ENCODE data around the gene RPN2. TPM values are rescaled to one million over a fixed set of nuclear protein-coding genes. Genes with fewer than 3 reads are reported as not detected.

RPN2 gene
- total RNA-seq, 1 experiment from 2014 or later, result 231 TPM

DNA sequence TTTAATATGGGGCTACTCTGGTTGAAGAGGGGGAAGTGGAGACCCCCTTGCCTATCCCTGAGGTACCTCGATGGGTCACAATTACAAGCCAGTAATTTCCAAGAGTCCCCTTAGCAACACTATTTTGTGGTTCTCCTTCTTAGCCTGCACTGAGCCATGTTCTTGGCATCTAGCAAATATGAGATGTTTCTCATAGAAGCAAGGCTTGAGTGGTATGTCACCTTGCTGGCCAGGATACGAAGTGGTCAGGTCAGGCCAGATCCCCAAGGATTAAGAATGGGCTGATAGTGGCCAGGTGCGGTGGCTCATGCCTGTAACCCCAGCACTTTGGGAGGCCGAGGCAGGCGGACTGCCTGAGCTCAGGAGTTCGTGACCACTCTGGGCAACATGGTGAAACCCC, 84.6 kb downstream of the RPN2 start:
- no peak for DNase-seq (ENCODE audit: low read depth)

DNA sequence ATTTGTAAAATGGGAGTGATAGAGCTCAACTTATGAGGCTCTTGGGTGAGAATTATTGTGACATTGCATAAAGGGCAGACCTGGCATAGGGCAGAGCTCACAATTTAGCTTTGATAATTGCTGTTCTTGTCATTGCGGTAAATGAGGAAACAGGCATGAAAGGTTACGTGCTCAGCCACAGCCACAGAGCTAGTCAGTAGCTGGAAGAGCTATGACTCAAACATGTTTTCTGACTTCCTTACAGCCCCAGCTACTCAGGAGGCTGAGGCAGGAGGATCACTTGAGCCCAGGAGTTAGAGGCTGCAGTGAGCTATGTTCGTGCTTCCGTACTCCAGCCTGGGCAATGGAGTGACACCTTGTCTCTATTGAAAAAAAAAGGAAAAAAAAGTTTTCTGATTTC, 86.0 kb downstream of the RPN2 start:
- peak; percentile 33 for DNase-seq (ENCODE audit: low read depth)

DNA sequence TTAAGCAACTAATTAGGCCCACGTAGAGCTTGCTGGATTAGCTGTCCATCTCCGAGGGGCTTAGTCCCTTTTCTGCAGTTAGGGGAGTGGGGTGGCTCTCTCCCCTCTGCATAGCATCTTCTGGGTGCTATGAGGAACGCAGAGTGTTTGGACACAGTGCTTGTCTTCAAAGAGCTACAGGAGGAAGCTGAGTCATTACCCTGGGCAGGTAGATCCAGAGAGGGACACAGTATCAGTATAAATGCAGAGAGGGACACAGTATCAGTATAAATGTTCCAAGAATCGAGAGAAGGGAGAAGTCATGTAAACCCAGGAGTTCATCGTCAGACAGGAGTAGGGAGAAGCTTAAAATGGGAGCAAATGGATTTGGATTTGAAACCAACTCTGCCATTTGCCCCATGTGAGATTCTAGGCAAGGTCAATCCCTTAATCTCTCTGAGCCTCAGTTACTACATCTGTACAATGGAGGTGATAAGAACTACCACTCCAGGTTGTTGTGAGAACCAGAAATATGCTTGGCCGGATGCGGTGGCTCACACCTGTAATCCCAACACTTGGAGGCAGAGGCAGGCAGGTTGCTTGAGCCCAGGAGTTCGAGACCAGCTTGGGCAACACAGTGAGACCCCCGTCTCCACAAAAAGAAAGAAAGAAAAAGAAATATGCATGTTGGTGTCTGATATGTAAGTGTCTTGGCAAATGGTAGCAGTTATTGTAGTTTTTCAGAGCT, 88.0 kb downstream of the RPN2 start:
- no peak for DNase-seq (ENCODE audit: low read depth)

GRCh38 chr20:37267667-37268313, 88.7 kb downstream of the RPN2 start:
- no peak for DNase-seq (ENCODE audit: low read depth)

GRCh38 chr20:37270576-37271420, 91.7 kb downstream of the RPN2 start:
- DNase-seq (ENCODE audit: low read depth), result peak; percentile 11

- no peak for DNase-seq (ENCODE audit: low read depth)
Observed at GRCh38 chr20:37271421-37271768, 92.3 kb downstream of the RPN2 start.

DNA sequence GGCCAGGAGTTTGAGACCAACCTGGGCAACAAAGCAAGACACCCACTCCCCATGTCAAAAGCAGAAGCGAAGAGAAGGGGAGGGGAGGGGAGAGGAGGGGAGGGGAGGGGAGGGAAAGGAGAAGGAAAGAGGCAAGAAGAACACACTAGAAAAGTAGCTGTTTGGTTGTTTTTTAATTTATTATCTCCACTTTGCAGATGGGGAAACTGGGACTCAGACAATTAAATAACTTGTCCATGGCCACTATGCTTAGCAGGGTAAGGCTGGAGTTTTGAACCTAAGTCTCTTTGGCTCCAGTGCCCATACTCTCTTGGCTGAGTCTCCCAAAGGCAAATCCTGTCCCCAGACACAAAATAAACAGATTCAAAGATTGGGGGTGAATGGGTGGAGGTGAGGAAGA, 94.9 kb downstream of the RPN2 start:
- DNase-seq (ENCODE audit: low read depth), result no peak

- no peak for DNase-seq (ENCODE audit: low read depth)
Observed at GRCh38 chr20:37274851-37275524, 95.9 kb downstream of the RPN2 start.

GRCh38 chr20:37276494-37277252, 97.5 kb downstream of the RPN2 start:
- DNase-seq (ENCODE audit: low read depth), result peak; percentile 16

DNA sequence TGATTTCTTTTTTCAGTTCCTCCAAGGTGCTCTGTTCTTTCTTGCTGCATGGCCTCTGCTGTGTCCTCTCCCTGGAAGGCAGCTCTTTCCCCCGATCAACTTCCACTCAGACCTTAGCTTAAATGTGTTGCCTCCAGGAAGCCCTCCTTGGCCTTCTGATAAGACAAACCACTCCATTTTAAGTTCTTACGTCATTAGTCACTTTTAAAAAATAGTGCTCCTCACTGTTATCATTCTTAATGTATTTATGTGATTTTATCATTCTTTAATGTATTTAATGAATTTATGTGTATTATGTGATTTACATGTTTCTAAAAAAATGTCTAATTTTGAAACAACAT, 98.1 kb downstream of the RPN2 start:
- no peak for DNase-seq (ENCODE audit: low read depth)

GRCh38 chr20:37278966-37279590, 99.9 kb downstream of the RPN2 start:
- no peak for DNase-seq (ENCODE audit: low read depth)

DNA sequence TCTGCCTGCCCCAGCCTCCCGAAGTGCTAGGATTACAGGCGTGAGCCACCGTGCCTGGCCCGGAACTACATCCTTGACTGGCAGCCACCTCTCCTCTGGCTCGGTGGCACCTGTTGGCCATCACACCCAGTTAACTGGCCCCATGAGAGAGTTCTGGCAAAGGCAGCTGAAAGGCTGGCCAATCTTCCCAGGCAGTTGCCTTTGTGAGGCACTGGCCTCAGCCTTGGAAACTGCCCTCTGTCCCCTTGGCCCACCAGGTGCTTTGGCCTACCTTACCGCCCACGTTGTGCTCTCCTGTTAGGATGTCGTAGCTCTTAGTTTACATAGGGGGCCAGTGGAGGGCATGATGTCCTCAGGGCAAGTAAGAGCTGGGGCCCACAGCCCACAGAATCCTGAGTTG, 100.7 kb downstream of the RPN2 start:
- no peak for DNase-seq (ENCODE audit: low read depth)

DNA sequence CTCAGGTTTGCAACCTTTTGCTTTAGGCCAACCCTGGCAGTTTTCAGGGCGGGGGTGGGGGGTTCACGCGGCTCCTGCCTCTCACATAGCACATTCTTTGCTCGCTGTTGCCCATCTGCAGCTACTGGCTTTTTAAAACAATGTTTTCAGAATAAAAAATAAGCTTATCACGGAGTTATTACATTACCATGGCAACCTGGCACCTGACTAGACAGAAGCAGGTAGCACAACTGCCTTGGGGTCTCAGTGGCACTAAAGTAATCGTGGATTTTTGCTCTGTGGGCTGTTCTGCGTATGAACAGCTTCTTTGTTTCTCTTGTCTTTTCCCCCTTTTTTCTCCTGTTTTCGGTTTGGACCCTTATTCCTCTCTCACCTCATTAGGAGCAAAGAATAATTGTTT, 101.3 kb downstream of the RPN2 start:
- DNase-seq (ENCODE audit: low read depth), result no peak

DNA sequence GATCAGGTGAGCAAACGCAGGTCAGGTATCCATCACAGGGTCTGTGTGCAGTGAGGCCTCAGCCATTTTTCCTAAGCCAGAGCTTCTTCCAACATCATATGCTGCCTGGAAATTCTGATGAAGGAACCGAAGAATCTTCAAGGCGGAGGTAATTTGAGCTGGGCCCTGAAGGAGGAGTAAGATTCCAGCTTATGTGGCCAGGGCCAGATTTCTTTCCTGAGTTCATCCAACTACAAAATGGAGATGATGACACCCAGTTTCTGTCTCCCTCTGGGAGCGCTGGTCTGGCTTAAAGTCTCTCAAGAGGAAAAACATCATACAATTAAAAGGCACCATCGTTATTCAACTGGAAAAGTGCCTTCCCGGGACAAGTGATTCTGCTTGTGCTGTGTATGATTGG, 103.4 kb downstream of the RPN2 start:
- DNase-seq (ENCODE audit: low read depth), result peak; percentile 47

- no peak for DNase-seq (ENCODE audit: low read depth)
Observed at GRCh38 chr20:37283530-37284195, 104.5 kb downstream of the RPN2 start.

- DNase-seq (ENCODE audit: low read depth), result no peak
Observed at GRCh38 chr20:37284691-37285161, 105.6 kb downstream of the RPN2 start.

DNA sequence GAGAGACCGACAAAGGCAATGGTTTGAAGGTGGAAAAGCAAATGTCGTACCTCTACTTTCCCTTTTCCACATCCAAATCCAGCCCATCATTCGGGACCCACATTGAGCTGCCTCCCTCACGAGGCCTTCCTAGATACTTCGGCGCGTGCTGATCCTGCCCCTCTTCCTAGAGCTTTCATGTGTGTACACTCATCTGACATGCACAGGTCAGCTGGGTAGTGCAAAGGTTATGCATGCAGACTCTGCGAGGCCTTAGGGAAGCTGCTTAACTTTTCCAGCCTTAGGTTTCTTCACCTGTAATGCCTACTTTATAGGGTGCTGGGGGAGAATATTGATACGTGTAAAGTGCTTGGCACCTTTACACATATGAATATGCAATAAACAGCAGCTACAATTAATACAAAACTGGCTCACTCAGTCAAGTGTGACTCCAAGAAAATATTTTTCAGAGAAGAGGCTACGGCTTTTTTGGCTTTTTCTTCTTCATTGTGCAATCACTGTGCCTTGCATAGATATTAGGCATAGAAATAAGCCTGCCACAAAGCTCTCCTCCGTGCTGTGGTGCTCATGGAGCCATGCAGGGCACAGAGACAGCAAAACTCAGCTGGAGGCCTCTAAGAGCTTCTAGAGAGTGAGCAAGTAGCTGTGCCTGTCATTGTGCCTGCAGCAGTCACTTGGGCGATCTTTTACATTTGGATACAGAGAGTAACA, 106.7 kb downstream of the RPN2 start:
- no peak for DNase-seq (ENCODE audit: low read depth)

DNA sequence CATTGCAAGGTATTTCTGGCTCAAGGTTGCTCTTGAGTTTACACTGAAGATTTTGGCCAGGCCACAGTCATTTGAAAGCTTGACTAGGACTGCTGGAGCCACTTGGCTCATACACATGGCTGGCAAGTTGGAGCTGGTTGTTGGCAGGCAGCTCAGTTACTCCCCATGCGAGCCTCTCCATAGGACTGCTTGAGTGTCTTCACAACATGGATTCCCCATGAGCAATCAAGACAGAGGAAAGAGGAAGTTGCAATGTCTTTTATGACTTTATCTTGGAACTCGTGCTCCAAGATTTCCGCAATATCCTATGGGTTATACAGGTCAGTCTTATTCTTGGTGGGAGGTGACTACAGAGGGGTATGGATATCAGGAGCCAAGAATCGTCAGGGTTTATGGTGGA, 109.0 kb downstream of the RPN2 start:
- no peak for DNase-seq (ENCODE audit: low read depth)

GRCh38 chr20:37290158-37290810, 111.2 kb downstream of the RPN2 start:
- no peak for DNase-seq (ENCODE audit: low read depth)
